WERI-Rb-1 (cell line): ENCODE results near the gene CHD1.

ENCODE experiments used
- DNase-seq: peaks from one replicate; pipeline ENCODE4 v3.0.0-alpha.2; 2020
- H3K27ac ChIP-seq: fragments of 250-450 bp; sonication (Bioruptor Pico); 2 replicates; pipeline ENCODE4 v1.5.1; 2020; ENCODE audit warnings: mild to moderate bottlenecking, moderate library complexity
- H3K27me3 ChIP-seq: fragments of 250-450 bp; sonication (Bioruptor Pico); 2 replicates; pipeline ENCODE4 v1.5.1; 2021; ENCODE audit warnings: mild to moderate bottlenecking, low read depth, moderate library complexity; ENCODE audit not compliant: insufficient read depth, severe bottlenecking
- H3K36me3 ChIP-seq: fragments of 250-450 bp; sonication (Bioruptor Pico); 2 replicates; pipeline ENCODE4 v1.5.1; 2020; ENCODE audit warnings: mild to moderate bottlenecking, moderate library complexity
- H3K4me3 ChIP-seq: 2 replicates; pipeline ENCODE4 v1.5.1; 2011; ENCODE audit warnings: low read depth, mild to moderate bottlenecking, control low read depth, low read length
- H3K9me3 ChIP-seq: fragments of 250-450 bp; sonication (Bioruptor Pico); 2 replicates; pipeline ENCODE4 v1.5.1; 2021; ENCODE audit warnings: mild to moderate bottlenecking, moderate library complexity; ENCODE audit not compliant: severe bottlenecking
- CTCF ChIP-seq: IDR thresholded peaks from 2 replicates; pipeline ENCODE4 v1.5.1; 2011; ENCODE audit warnings: low read depth, mild to moderate bottlenecking, control low read depth, inconsistent platforms, low read length

Gene CHD1

GRCh38 chr5:98813755-98814154, 115.1 kb downstream of the CHD1 start:
- H3K27ac ChIP-seq: no peak overlapping the region
- TF ChIP-seq CTCF: no peak

GRCh38 chr5:98810206-98810605, 118.6 kb downstream of the CHD1 start:
- no peak for TF ChIP-seq CTCF
- Histone ChIP-seq H3K27ac (no peak overlapping the region), H3K4me3 (no peak overlapping the region), H3K9me3 (peaks cover 10% of the 10 kb centered on the region), H3K27me3 (no peaks in the 10 kb centered on the region), H3K36me3 (no peaks in the 10 kb centered on the region)
- DNase-seq: no peak

More at GRCh38 chr5:98813755-98814154, 115.1 kb downstream of the CHD1 start:
- no peaks in the 10 kb centered on the region for H3K27me3 ChIP-seq
- no peaks in the 10 kb centered on the region for H3K9me3 ChIP-seq
- DNase-seq: no peak
- no peaks in the 10 kb centered on the region for H3K36me3 ChIP-seq
- H3K4me3 ChIP-seq: no peak overlapping the region

GRCh38 chr5:98807806-98808205, 121.0 kb downstream of the CHD1 start:
- DNase-seq: no peak
- H3K4me3 ChIP-seq: no peak overlapping the region
- H3K9me3 ChIP-seq: peaks cover 10% of the 10 kb centered on the region
- no peak for TF ChIP-seq CTCF
- H3K36me3 ChIP-seq: no peaks in the 10 kb centered on the region
- no peaks in the 10 kb centered on the region for H3K27me3 ChIP-seq
- H3K27ac ChIP-seq: no peak overlapping the region

GRCh38 chr5:98805070-98805469, 123.7 kb downstream of the CHD1 start:
- H3K4me3 ChIP-seq: no peak overlapping the region
- no peak for TF ChIP-seq CTCF
- H3K27me3 ChIP-seq: no peaks in the 10 kb centered on the region
- H3K36me3 ChIP-seq: no peaks in the 10 kb centered on the region
- no peak for DNase-seq
- H3K9me3 ChIP-seq: peaks cover 10% of the 10 kb centered on the region
- H3K27ac ChIP-seq: no peak overlapping the region

- no peak for TF ChIP-seq CTCF
- DNase-seq: no peak
These were observed 124.7 kb downstream of the CHD1 start for GRCh38 chr5:98804066-98804465.

More at GRCh38 chr5:98804066-98804465, 124.7 kb downstream of the CHD1 start:
- no peak overlapping the region for H3K4me3 ChIP-seq
- no peaks in the 10 kb centered on the region for H3K27me3 ChIP-seq
- H3K36me3 ChIP-seq: no peaks in the 10 kb centered on the region
- no peak overlapping the region for H3K27ac ChIP-seq
- peaks cover 10% of the 10 kb centered on the region for H3K9me3 ChIP-seq
